ENCODE results near the gene POLA2. TPM values are rescaled to one million over a fixed set of nuclear protein-coding genes. Genes with fewer than 3 reads are reported as not detected.

Gene POLA2
- total RNA-seq, 1 experiment from 2014 or later, result 37.7 TPM

- Histone ChIP-seq H3K23me2 (ENCODE audit: insufficient read length, low read depth, low read length, poor library complexity, severe bottlenecking) (peaks cover 11% of the 10 kb centered on the region), H3K4me2 (ENCODE audit: insufficient read depth, insufficient read length, low read length) (no peak overlapping the region)
Measured at GRCh38 chr11:65310736-65311135, 49.0 kb downstream of the POLA2 start.

More at GRCh38 chr11:65310736-65311135, 49.0 kb downstream of the POLA2 start:
- Histone ChIP-seq H3T11ph (ENCODE audit: low read length) (no peak overlapping the region), H3K79me2 (ENCODE audit: insufficient read depth, low read length) (no peaks in the 10 kb centered on the region), H3K79me1 (ENCODE audit: insufficient read depth, low read depth, low read length, poor library complexity, severe bottlenecking) (no peaks in the 10 kb centered on the region), H4K8ac (replicated peaks; ENCODE audit: insufficient read length, low read depth, low read length) (no peak overlapping the region), H3K23ac (ENCODE audit: insufficient read length, low read depth, low read length) (no peak overlapping the region), H3K56ac (ENCODE audit: insufficient read length, low read depth, low read length) (no peak overlapping the region), H3K18ac (ENCODE audit: insufficient read length, low read depth, low read length) (no peak overlapping the region), H4K91ac (ENCODE audit: insufficient read length, low read depth, low read length) (no peak overlapping the region), H3K9ac (ENCODE audit: extremely low read depth, insufficient read length, low read length) (no peak overlapping the region), H3K9me3 (ENCODE audit: control insufficient read depth, low read depth, low read length) (no peaks in the 10 kb centered on the region), H2AK5ac (ENCODE audit: insufficient read length, low read length) (no peak overlapping the region), H2BK12ac (ENCODE audit: insufficient read length, low read depth, low read length) (no peak overlapping the region), H2AFZ (ENCODE audit: low read length) (no peak overlapping the region), H2BK20ac (ENCODE audit: low read depth, low read length, poor library complexity, severe bottlenecking) (no peak overlapping the region), H4K20me1 (ENCODE audit: control insufficient read depth, insufficient read depth, insufficient read length) (no peaks in the 10 kb centered on the region), H3K4me1 (ENCODE audit: insufficient read depth, low read length) (no peaks in the 10 kb centered on the region), H2BK5ac (ENCODE audit: insufficient read length, low read length) (no peak overlapping the region), H4K5ac (ENCODE audit: insufficient read length, low read depth, low read length) (no peak overlapping the region), H3K4ac (ENCODE audit: low read depth, low read length) (no peak overlapping the region), H3K27me3 (ENCODE audit: insufficient read depth, low read length) (no peaks in the 10 kb centered on the region; the same call in 1 of the 2 replicates), H2BK15ac (ENCODE audit: low read depth, low read length) (no peak overlapping the region), H3K27ac (ENCODE audit: insufficient read length, low read depth, low read length) (no peak overlapping the region), H3K14ac (ENCODE audit: insufficient read depth, low read length) (no peak overlapping the region), H2BK120ac (ENCODE audit: low read depth, low read length, poor library complexity, severe bottlenecking) (no peak overlapping the region)
- no peaks in the 10 kb centered on the region; a peak in 1 of 7 replicates for H3K36me3 Mint-ChIP-seq (ENCODE audit: insufficient read depth in 1 of 3, low read depth in 3 of 3)
- no peaks in the 10 kb centered on the region for H3K9me3 Mint-ChIP-seq
- no peak overlapping the region for H3K4me3 Mint-ChIP-seq
- H3K27me3 Mint-ChIP-seq (ENCODE audit: low read depth), result peaks cover 55% of the 10 kb centered on the region
- no peak for DNase-seq
- WGBS (ENCODE audit: extremely low coverage, insufficient read length, low lambda C conversion rate), result no CpG with 5 or more reads among the region's 6 CpGs
- H3K4me1 Mint-ChIP-seq, result peaks cover 14 to 23% of the 10 kb centered on the region in 2 experiments
- no peak overlapping the region for H3K27ac Mint-ChIP-seq
- TF ChIP-seq CTCF (conservative IDR thresholded peaks at IDR 0.05), result no peak

All from H9 (cell line).